Activated T-helper 1 cell treated with anti-CD3 and anti-CD28 coated beads, Interleukin-12 subunit alpha, Interleukin-12 subunit beta, Interleukin-2, Interleukin-4 antibody, amounts not matched to agents 30 ng/mL and 10 ng/mL and 1 ng/mL, durations not matched to agents 14 hours and 24 hours and 36 hours (primary cell): ENCODE data around the gene FKBP9. TPM values are rescaled to one million over a fixed set of nuclear protein-coding genes. Genes with fewer than 3 reads are reported as not detected.

Experiments
- total RNA-seq: library from RNA; stranded (reverse); gene quantifications from 2 replicates; pipeline ENCODE4 v1.2.3, GENCODE V29; 2022

The FKBP9 gene
- total RNA-seq, 1 donor from 2014 or later, result 0.52 TPM

Other genes starting within 250 kb of the FKBP9 start
- 29.0 and 34.0 TPM in 2 replicates for gene KBTBD2, start 65.7 kb upstream of the FKBP9 start, total RNA-seq
- gene NT5C3A, start 105.3 kb downstream of the FKBP9 start, total RNA-seq, result 36.2 and 43.9 TPM in 2 replicates
- 22.6 and 23.6 TPM in 2 replicates for gene RP9, start 152.0 kb downstream of the FKBP9 start, total RNA-seq
- 3.8 and 6.3 TPM in 2 replicates for gene BBS9, start 172.1 kb downstream of the FKBP9 start, total RNA-seq